Esophagus mucosa (tissue), 1 donor: Measurements from ENCODE around the gene VPS13A. TPM values are rescaled to one million over a fixed set of nuclear protein-coding genes. Genes with fewer than 3 reads are reported as not detected.
"Not testable (repeated sequence)": the region's sequence is repeated elsewhere in the genome, so short reads cannot be mapped to it uniquely, and the experiment has no call there.

ENCODE experiments used
- ATAC-seq: fragments of 200-7000 bp; cut with Tn5 transposase; one replicate; pipeline ENCODE4 v1.9.1; 2020
- total RNA-seq: library from RNA; stranded (reverse); gene quantifications from one replicate; pipeline ENCODE4 v1.2.4, GENCODE V29; 2023
- donor health status: DM: yes; HTN: yes; CAD: no.

The VPS13A gene
- total RNA-seq, 1 donor from 2014 or later, result 14.7 TPM

DNA sequence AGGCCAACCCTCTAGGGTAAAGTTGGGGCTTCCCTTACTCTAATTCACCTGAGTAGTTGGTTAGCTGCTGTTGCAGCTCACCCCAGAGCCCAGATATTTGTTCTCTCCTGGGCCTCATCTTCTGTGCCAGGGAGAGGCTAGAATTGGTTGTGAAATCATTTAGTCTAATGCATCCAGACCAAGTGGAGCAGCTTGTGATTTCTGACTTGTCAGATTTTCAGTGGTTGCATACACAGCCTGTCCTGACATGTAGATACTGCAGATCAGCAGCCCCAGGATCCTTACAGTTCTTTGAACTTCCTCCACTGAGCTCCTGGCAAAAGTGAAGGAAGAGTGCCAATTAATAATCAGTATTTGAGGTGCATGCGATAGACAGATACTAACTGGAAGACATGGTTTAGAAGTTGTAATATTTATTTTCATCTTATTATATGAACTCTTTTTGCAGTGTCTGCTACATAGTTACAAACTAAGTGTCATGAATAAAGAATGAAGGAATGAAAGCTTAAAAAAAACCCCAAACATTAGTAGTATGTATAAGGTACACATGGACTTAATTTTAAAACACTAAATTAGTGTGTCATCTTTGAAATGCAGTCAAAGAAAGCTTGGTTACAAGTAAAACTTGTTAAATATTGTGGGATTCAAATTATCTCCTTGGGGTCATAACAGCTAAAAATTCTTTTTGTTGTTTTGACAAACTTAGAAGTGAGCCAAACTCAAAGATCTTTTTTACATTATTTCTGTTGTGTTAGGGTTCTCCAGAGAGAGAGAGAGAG, 128.5 kb downstream of the VPS13A start:
- ATAC-seq, result peak; percentile 97

DNA sequence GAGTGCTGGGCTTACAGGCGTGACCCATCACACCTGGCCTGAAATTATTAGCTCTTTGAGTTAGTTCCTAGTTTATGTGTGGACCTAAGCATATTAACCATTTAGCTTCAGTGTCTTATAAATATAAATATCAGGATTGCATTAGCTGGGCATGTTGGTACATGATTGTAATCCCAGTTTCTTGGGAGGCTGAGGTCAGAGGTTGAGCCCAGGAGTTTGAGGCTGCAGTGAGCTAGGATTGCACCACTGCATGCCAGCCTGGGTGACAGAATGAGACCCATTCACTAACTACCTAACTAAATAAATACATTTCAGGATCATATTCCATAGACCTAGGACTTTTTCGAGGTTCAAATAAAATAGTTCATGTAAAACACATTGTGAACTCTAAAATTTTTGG, 129.8 kb downstream of the VPS13A start:
- no peak for ATAC-seq

DNA sequence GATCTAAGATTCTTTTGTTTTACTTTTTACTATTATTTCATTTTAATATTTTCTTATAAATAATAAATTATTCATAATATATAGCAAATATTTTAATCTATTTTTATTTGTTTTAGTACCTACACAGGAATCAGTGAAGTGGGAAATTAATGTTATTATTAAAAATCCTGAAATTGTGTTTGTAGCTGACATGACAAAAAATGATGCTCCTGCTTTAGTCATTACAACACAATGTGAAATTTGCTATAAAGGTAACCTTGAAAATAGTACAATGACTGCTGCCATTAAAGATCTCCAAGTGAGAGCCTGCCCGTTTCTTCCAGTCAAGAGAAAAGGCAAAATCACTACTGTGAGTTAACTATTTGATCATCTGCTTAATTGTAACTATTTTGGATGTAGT, 138.7 kb downstream of the VPS13A start:
- no peak for ATAC-seq

DNA sequence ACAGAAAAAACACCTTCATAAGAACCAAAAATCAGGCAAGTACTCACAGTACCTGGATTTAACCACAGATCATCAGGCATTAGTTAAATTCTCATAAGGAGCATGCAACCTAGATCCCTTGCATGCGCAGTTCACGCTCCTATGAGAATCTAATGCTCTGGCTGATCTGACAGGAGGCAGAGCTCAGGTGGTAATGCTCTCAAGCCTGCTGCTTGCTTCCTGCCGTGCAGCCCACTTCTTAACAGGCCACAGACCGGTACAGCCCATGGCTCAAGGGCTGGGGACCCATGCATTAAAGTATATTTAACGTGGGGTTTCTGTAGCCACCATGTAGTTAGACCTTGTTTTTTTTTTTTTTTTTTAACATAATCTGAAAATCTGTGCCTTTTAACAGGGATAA, 147.7 kb downstream of the VPS13A start:
- no peak for ATAC-seq

DNA sequence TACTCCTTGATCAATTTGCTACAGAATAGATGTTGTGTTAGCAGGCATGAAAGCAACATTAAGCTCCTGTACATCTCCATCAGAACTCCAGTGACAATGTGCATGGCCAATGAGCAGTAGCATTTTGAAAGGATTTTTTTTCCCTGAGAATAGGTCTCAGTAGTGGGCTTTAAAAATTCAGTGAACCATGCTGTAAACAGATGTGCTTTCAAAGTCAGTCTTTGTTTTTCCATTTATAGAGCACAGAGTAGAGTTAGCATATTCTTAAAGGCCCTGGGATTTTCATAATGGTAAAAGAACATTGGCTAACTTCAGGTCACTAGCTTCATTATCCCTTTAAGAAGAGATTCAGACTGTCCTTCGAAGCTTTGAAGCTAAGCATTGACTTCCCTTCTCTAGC, 150.8 kb downstream of the VPS13A start:
- no peak for ATAC-seq

DNA sequence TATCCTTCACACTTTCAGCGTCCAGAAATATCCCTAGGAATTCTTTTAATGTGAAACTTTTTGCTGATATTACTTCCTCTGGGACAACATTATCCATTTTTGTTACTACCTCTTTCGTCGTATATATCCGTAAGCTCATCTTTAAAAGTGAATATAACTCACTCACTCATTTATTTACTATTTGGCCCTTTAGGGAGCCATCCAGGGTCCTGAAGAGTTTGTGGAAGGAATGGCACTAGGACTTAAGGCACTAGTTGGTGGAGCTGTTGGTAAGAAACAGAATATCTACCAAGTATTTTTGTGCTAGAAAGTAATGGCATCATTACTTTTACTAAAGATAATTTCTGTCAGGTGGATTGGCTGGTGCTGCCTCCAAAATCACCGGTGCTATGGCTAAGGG, 192.7 kb downstream of the VPS13A start:
- ATAC-seq, result no peak

DNA sequence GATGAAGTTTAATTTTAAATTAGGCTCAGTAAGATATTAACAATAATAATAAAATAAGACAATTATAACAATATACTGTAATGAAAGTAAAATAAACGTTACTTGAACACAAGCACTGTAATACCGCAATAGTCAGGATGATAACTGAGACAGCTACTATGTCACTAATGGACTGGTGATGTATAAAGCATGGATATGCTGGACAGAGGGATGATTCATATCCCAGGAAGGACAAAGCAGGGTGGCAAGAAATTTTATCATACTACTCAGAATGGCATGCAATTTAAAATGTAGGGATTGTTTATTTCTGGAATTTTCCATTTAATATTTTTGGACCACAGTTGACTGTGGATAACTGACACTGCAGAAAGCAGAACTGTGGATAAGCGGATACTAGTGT, 196.9 kb downstream of the VPS13A start:
- no peak for ATAC-seq

DNA sequence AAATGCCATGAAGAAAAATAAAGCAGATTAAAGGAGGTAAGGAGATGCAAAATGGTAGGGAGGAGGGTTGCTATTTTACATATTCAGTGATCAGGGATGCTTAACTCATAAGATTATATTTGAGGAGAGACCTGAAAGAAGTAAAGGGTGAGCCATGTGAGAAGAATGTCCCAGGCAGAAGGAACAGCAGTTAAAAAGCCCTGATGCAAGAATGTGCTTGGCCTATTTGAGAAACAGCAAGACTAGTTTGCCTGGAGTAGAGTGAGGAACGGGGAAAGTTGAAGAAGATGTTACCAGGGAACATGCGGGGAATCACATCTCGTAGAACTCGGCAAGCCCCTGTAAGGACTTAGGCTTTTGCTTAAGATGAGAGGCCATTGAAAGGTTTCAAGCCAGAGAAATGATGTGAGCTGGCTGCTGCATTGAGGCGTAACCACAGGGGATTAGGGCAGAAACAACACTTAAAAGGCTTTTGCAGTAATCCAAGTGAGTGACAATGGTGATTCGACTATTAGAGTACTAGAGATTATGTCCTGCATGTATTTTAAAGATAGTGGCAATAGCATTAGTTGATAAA, 198.7 kb downstream of the VPS13A start:
- ATAC-seq, result no peak

DNA sequence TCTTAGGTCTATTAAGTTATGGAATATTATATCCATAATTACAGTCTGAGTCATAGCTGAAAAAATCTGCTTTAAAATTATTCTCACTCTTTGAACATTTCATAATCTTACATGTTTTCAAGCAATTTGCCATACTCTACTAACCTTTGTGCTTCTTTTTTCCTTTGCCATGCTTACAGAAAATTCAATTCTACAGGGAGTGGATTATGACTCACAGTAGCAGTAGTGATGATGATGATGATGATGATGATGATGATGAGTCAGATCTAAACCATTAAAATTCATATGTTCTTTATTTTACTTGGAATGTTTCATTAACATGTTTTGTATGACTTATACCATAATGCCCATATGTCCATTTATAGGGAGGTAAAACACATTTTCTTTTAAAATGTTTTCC, 207.1 kb downstream of the VPS13A start:
- no peak for ATAC-seq

DNA sequence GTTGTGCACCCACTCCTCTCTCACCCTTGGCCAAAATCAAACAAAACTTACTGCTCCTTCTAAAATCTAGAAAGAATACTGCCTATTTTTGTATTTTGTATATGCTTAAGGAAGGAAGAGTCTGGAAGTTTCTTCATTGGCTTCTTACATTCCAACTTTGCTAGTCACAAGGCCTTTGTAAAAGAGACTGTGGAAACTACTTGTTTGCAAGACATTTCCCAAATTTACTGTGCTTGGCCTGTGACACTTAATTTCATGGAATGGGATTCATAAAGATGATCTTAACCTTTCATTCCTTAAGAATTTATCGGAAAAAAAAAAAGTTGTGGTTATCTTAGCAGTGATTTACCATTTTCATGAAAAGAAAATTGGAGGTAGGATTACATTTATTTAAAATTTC, 208.9 kb downstream of the VPS13A start:
- no peak for ATAC-seq

DNA sequence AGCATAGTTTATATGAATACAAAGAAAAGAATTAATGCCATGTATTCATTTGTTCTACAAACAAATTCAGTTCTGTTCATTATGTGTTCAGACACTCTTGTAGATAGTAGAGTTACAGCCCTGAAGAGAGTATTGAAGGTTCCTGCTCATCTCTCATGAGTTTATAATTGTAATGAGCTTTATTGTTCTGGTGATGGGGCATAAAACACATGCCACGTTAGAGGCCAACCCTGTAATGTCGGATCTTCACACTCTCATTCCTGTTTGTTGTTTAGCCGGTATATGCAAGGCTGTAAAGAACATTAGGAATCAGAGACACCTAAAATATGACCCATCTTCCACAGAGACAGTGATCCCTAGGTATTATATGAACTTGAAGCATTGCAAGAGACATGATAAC, 214.5 kb downstream of the VPS13A start:
- ATAC-seq, result no peak

DNA sequence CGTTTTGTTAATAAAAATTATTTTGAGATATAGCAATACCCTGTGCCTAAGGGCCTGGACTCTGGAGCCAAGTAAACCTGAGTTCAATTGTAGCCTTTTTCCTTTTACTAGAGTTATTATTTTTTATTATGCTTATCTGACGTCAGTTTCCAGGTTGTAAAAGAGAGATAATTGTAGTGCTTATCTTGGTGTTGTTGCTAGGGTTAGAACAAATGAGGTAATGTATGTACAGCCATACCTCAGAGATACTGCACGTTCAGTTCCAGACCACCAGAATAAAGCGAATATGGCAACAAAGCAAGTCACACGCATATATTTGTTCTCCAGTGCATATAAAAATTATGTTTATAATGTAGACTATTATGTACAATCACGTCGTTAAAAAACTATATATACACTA, 215.0 kb downstream of the VPS13A start:
- no peak for ATAC-seq

DNA sequence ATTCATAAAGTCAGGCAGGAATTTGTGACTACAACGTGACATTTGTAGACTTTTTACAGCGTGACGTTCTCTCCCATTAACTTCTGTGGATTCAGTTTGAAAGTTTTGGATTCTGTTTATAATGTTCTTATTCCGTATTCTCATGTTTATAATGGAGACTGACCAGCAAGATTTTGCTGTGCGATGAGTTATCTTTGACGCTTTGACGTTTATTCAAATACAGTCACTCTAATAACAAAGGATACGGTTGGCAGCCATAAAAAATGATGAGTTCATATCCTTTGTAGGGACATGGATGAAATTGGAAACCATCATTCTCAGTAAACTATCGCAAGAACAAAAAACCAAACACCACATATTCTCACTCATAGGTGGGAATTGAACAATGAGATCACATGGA, 221.2 kb downstream of the VPS13A start:
- ATAC-seq, result not testable (repeated sequence)

DNA sequence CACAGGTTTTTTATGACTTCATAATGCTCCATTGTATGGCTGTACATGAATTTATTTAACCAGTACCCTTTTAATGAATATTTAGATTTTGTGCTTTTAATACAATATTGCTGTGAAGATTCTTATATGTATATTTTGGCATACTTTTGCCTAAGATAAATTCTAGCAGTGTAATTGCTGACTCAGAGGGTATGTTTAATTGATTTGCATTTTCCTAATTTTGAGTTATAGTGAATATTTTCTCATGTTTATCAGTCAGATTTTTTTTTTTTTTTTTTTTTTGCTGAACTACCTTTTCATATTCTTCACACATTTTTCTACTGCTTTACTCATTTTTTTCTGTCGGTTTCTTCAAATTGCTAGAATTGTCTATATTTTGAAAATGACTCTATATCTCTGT, 222.6 kb downstream of the VPS13A start:
- ATAC-seq, result no peak

DNA sequence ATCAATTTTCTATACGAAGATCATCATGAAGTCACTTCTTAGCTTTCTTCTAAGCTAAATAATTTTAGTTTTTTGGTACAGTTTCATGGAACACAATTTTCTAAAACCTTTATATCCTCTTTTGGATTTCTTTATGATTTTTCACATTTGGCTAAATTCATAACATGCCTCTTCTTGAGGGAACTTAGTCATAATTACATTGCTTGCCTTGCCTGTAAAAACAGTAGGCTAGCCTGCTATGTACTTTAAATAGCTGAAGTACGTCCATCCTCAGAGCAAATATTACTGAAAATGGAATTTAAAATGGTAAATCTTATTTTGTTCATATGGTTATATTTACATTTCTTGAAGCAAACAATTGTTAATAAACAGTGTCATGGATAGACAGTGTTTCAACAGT, 225.0 kb downstream of the VPS13A start:
- no peak for ATAC-seq

DNA sequence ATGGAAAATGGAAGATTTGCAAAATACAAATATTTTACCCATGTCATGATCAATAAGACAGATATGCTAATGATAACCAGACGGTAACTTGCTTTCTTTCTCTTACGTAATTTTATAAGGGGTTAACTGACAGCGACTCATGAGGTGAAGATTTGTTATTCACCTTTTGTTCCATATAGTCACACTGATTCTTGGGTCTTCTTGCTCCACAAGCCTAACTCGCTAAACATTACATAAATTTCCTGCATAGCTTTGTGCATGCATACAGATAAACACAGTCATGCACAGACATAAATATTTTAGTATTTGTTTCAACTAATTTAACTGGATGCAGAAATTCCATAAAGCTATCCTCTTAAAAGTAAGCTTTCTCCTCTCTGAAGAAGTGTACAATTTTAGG, 225.9 kb downstream of the VPS13A start:
- ATAC-seq, result no peak

DNA sequence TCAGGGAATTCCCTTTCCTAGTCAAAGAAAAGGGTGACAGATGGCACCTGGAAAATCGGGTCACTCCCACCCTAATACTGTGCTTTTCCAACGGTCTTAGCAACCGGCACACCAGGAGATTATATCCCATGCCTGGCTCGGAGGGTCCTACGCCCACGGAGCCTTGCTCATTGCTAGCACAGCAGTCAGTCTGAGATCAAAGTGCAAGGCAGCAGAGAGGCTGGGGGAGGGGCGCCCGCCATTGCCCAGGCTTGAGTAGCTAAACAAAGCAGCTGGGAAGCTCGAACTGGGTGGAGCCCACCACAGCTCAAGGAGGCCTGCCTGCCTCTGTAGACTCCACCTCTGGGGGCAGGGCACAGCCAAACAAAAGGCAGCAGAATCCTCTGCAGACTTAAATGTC, 231.2 kb downstream of the VPS13A start:
- not testable (repeated sequence) for ATAC-seq

DNA sequence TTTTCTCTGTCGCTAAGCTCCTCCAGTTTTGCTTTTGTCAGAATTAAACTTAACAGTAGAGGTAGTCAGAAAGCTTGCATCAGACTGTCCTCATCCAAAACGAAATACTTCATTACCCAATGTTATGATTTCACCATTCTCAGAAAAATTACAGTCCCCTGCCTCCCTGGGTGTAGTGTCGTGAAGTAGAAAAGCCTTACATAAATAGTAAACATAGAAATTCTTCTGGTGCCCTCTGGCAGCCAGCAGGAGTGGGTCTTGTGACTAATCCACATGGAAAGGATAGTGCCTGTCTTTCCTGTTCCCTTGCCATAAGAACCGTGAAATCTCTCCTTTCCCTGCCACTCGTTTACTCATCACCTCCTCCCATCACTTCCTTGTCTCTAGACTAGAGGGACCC, 240.2 kb downstream of the VPS13A start:
- ATAC-seq, result peak; percentile 49

DNA sequence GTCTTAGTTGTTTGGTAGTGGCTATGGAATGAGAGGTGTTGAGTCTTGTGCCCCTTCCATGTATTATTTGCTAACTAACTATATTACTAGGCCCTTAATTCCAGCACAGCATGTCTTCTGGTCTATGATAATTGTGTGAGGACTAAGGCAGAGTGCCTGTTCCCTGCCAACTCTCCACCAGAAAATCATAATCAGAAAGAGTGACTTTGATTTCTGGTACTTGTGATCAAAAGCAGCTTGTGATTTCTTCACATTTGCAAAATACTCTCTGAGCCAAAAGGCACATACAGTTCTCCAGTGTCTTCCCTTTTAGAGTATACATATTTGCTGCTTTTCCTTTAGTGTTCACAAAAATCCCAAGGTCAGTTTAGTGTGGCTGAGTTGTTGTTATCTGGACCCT, 240.9 kb downstream of the VPS13A start:
- no peak for ATAC-seq

DNA sequence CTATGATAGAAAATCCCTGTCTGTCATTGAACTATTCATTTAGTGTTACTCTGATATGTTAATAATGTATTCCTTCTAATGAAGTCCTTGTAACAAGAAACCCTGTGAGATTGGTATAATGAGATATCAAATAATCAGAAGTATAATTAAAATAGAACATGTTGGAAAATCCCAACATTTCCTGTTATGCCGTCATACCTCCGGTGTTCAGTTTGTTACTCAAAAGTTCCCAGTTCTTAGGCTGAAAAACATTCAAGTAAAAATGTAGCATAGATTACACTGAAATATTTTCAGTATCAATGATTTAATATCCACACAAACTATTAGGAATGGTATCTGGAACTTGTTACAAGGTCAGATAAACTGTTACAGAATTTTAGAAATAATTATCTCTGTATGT, 243.3 kb downstream of the VPS13A start:
- no peak for ATAC-seq

DNA sequence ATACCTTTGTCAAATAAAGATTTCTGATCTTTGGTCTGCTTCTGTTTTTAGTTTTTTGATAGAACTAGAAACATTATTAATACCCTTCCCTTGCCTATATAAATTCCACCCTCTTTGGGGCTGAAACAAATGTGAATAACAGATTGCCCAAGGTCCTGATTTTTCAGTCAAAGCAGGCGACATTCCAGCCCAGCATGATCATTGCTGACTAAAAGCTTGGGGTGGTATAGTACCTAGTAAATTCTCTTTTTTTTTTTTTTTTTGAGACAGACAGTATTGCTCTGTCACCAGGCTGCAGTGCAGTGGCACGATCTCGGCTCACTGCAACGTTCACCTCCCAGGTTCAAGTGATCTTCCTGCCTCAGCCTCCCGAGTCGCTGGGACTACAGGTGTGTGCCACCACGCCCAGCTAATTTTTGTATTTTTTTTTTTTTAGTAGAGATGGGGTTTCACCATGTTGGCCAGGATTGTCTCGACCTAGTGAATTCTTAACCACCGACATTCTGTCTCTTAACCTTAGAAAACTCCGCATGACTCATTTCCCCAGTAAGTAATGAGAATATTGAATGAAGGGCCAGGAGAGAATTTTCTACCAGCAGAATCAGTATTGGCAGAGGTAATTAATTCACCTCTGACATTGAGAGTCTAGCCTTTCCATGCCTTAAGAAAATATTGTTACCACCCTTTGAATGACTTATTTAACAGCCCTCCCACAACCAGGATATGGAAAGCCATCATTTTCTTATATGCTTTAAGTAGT, 244.4 kb downstream of the VPS13A start:
- ATAC-seq, result no peak

DNA sequence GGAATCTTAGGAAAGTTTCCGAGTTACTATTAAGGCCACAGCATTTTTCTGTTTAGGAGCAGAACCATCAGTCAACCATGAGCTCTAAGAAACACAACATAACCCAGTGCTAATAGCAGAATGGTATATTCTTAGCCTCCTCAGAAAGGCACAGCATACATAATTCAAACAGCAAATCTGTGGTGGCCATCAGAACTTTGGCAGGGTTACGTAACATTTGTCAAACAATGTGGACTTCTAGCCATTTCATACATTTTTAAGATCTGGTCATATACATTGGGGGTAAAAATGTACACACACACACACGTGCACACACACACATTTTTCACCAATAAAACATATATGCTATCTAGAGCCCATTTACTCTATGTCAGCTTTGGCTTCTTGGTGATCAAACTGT, 245.6 kb downstream of the VPS13A start:
- no peak for ATAC-seq

DNA sequence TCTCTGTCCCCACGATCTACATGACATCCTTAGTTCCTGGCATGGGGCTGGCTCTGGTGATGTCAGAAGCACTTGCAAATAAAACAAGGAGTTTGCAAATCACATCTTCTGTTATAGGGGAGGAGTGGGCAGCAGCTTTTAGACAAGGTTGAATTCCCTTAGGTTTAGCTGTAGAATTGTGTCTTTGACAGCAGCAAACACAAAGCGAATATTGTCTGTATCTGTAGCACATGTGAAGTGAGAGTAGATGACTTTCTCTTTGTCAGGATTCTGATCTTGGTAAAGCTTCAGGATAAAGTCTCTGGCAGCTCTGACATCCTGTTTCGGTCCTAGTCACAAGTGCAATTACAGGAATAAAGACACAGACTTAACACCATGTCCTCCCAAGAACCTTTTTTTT, 246.5 kb downstream of the VPS13A start:
- no peak for ATAC-seq

DNA sequence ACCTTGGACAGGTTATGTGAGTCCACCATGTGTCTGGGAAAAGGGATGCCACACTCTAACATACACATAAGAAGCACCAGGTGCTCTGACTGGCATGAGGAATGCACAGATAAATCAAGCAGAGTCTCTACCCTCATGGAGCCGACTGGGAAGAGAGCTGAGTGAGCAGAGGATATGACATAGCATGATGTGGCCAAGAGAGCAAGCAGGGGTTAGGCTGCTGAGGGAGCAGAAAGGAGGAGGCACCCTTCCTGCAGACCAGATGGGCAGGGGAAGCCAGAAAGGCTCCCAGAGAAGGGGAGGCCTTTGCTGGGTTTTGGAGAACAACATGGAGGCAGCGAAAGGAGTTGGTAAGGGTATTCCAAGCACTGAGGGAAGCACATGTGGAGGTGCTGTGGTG, 247.7 kb downstream of the VPS13A start:
- no peak for ATAC-seq
